ENCODE results near the gene TASL. TPM values are rescaled to one million over a fixed set of nuclear protein-coding genes. Genes with fewer than 3 reads are reported as not detected.

Gene TASL
- total RNA-seq, 2 experiments from 2014 or later = 0.41 to 0.75 TPM

DNA sequence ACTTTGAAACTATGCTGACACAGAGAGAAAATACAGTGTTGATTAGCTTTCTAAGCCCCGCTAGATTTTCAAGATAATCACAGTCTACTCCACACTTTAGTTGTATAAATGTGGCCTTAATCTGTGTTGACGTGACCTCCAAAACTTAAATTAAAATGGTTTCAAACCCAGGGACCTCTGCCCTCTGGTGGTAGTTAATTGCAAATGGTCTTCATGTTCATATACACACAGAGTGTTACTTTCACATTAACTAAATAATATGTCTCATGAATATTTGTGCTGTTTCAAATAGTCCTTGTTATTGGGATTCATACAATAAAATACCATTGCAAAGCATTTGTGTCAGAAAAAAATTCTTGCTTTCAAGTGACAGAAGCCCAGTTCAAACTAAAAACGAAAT lies 64.3 kb downstream of the TASL start:
- Mint-ChIP-seq H3K36me3 (ENCODE audit: low read depth) (no peaks in the 10 kb centered on the region), H3K4me3 (no peak overlapping the region), H3K4me1 (ENCODE audit: low read depth) (no peaks in the 10 kb centered on the region), H3K27me3 (no peaks in the 10 kb centered on the region), H3K27ac (no peak overlapping the region), H3K9me3 (no peaks in the 10 kb centered on the region)
- no peaks in the 10 kb centered on the region for H3K36me3 ChIP-seq (ENCODE audit: insufficient read depth, low read length)
- ATAC-seq (ENCODE audit: poor library complexity) (no peak), DNase-seq (peak in 1 of 14 experiments; percentile 2)
- POLR2A ChIA-PET = no interaction called here
- TF ChIP-seq, protein P1, sequence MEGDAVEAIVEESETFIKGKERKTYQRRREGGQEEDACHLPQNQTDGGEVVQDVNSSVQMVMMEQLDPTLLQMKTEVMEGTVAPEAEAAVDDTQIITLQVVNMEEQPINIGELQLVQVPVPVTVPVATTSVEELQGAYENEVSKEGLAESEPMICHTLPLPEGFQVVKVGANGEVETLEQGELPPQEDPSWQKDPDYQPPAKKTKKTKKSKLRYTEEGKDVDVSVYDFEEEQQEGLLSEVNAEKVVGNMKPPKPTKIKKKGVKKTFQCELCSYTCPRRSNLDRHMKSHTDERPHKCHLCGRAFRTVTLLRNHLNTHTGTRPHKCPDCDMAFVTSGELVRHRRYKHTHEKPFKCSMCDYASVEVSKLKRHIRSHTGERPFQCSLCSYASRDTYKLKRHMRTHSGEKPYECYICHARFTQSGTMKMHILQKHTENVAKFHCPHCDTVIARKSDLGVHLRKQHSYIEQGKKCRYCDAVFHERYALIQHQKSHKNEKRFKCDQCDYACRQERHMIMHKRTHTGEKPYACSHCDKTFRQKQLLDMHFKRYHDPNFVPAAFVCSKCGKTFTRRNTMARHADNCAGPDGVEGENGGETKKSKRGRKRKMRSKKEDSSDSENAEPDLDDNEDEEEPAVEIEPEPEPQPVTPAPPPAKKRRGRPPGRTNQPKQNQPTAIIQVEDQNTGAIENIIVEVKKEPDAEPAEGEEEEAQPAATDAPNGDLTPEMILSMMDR (IDR thresholded peaks at IDR 0.05) = no peak
- H3K9me3 ChIP-seq (ENCODE audit: control insufficient read depth in 1 of 2, insufficient read depth in 1 of 2, low read length in 2 of 2) = no peaks in the 10 kb centered on the region
- intact Hi-C loops (cut with DNase I, micrococcal nuclease) = no loop called here
- no peak overlapping the region for H3K4me3 ChIP-seq (ENCODE audit: low read length)
- CTCF ChIA-PET = no interaction called here
- H3K27me3 ChIP-seq (ENCODE audit: control insufficient read depth in 1 of 2, insufficient read depth in 2 of 2, low read length in 2 of 2) = no peaks in the 10 kb centered on the region
- H3K27ac ChIP-seq (ENCODE audit: low read depth in 1 of 2, low read length in 2 of 2) = no peak overlapping the region
- no peaks in the 10 kb centered on the region for H3K4me1 ChIP-seq (ENCODE audit: insufficient read depth, low read length)

Other genes with a start within 250 kb of the TASL start
- gene GK, start 75.7 kb upstream of the TASL start, total RNA-seq = 1 to 10 TPM; 1.4 to 1.9 TPM